ENCODE data around the gene GABRG3. TPM values are rescaled to one million over a fixed set of nuclear protein-coding genes. Genes with fewer than 3 reads are reported as not detected.

GABRG3 gene
- total and polyA plus RNA-seq, 2 experiments from 2014 or later, result 0.10 to 1.4 TPM

- TF ChIP-seq ZNF462 (CRISPR knock-in tag; IDR thresholded peaks at IDR 0.05) (no peak), ZNF114 (CRISPR knock-in tag; IDR thresholded peaks at IDR 0.05) (no peak), POLR2AphosphoS5 (IDR thresholded peaks at IDR 0.05; ENCODE audit: low read depth) (no peak), JUNB (IDR thresholded peaks at IDR 0.05; ENCODE audit: unreplicated experiment) (no peak), CTCF (conservative IDR thresholded peaks at IDR 0.05; ENCODE audit: low read depth in 2 of 2) (no peak), ETS1 (IDR thresholded peaks at IDR 0.05) (no peak), EZH2phosphoT487 (IDR thresholded peaks at IDR 0.05; ENCODE audit: unreplicated experiment) (no peak), ZNF331 (CRISPR knock-in tag; IDR thresholded peaks at IDR 0.05; ENCODE audit: low read depth) (no peak), NANOG (IDR thresholded peaks at IDR 0.05; ENCODE audit: borderline replicate concordance) (no peak), CREB1 (CRISPR knock-in tag; IDR thresholded peaks at IDR 0.05; ENCODE audit: low read depth) (no peak), STAT1 (IDR thresholded peaks at IDR 0.05; ENCODE audit: unreplicated experiment) (no peak)
These were observed 528.2 kb downstream of the GABRG3 start (continued) for GRCh38 chr15:27499191-27499590.

Data from GM23338 (cell line).